Upper lobe of left lung (tissue), 6 donors: ENCODE results near the gene C11orf87. TPM values are rescaled to one million over a fixed set of nuclear protein-coding genes. Genes with fewer than 3 reads are reported as not detected.

Experiments used
- ATAC-seq, 2 donors: fragments of 200-7000 bp; cut with Tn5 transposase; one replicate each; pipeline ENCODE4 v1.9.1; 2022; ENCODE audit warnings: mild to moderate bottlenecking in 2 of 2, moderate library complexity in 2 of 2; ENCODE audit not compliant: low FRiP score in 2 of 2
- DNase-seq, 2 donors: peaks; one replicate each; pipeline ENCODE4 v3.0.0-alpha.2; 2019 to 2020
- H3K27ac ChIP-seq, 4 donors: fragments of 200-600 bp; sonication (generic); one replicate each; pipeline ENCODE4 v1.5.1; 2016 to 2019
- H3K27me3 ChIP-seq, 4 donors: fragments of 200-600 bp; sonication (generic); one replicate each; pipeline ENCODE4 v1.5.1; 2017 to 2019
- H3K36me3 ChIP-seq, 4 donors: fragments of 200-600 bp; sonication (generic); one replicate each; pipeline ENCODE4 v1.5.1; 2016 to 2019
- H3K4me1 ChIP-seq, 4 donors: fragments of 200-600 bp; sonication (generic); one replicate each; pipeline ENCODE4 v1.5.1; 2018 to 2019
- H3K4me3 ChIP-seq, 4 donors: fragments of 200-600 bp; sonication (generic); one replicate each; pipeline ENCODE4 v1.5.1; 2017 to 2019; ENCODE audit warnings: mild to moderate bottlenecking in 2 of 4, moderate library complexity in 1 of 4
- H3K9me3 ChIP-seq, 4 donors: fragments of 200-600 bp; sonication (generic); one replicate each; pipeline ENCODE4 v1.5.1; 2018 to 2019
- CTCF ChIP-seq, 6 experiments: fragments of 450-650 bp in 4 of 6; fragments of 200-600 bp in 2 of 6; sonication (generic) in 2 of 6; IDR thresholded peaks; one replicate each; pipeline ENCODE4 v1.5.1; 2016 to 2019; ENCODE audit warnings: antibody characterized with exemption in 6 of 6
- EP300 ChIP-seq, 4 donors: sonication (generic); formaldehyde crosslinking; IDR thresholded peaks; one replicate each; pipeline ENCODE4 v1.5.1; 2017; ENCODE audit warnings: antibody characterized with exemption in 4 of 4, control low read depth in 2 of 4
- POLR2A ChIP-seq, 4 donors: fragments of 450-650 bp; IDR thresholded peaks; one replicate each; pipeline ENCODE4 v1.5.1; 2016 to 2017; ENCODE audit warnings: antibody characterized with exemption in 4 of 4, mild to moderate bottlenecking in 2 of 4
- POLR2AphosphoS5 ChIP-seq, 2 donors: sonication (generic); formaldehyde crosslinking; IDR thresholded peaks; one replicate each; pipeline ENCODE4 v1.5.1; 2017; ENCODE audit warnings: antibody characterized with exemption in 2 of 2
- WGBS, 2 donors: methylation state at CpG; one replicate each; pipeline ENCODE4 v1.1.5; 2017 to 2018; 5-methylcytosine and 5-hydroxymethylcytosine counted together
- total RNA-seq, 6 donors: library from RNA; depleted of rRNA in 4 of 6; stranded (reverse); fragments of >200 nt in 4 of 6; gene quantifications; one replicate each; pipeline versions ENCODE4 v1.1.0 to v1.2.1, GENCODE V29; 2016 to 2021
- donor health status: DM: no; HTN: no; CAD: no; lungs with moderate emphysema.
- donor health status: DM: no; HTN: yes; CAD: no; lungs with severe emphysema.

C11orf87 gene
- total RNA-seq, 6 donors from 2014 or later = 0.11 to 0.13 TPM; not detected in 4

DNA sequence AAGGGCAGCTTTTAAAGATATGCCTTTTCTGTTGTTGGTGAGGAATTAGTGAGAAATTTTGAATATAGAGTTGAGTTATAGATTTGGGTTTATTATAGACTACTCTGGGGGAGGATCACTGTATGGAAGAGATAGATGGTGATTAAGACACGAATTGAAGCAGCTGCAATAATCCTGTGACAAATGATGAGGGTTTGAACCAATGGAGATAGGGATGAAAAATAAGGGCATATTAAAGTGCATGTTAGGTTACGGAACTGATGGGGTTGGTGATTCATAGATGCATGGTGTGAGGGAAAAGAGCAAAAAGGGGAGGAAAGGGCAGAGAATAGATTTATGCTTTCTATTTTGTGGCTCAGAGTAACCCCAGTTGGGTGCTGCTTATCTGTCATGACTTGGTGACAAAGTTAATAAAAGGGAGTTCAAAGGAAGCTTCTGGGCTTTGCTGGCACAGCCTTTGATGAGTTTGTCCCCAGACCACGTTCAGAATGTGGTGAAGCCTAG lies 11.8 kb downstream of the C11orf87 start:
- H3K27me3 ChIP-seq = no peaks in the 10 kb centered on the region
- 68 to 74% methylated on average over 2 to 3 of the region's 3 CpGs for WGBS, 2 donors
- no peak for ATAC-seq
- no peak for TF ChIP-seq EP300 (IDR thresholded peaks at IDR 0.05)
- TF ChIP-seq POLR2A (IDR thresholded peaks at IDR 0.05) = no peak
- no peak for TF ChIP-seq CTCF (IDR thresholded peaks at IDR 0.05)
- no peak for TF ChIP-seq POLR2AphosphoS5 (IDR thresholded peaks at IDR 0.05)
- H3K4me1 ChIP-seq = no peaks in the 10 kb centered on the region
- DNase-seq = no peak
- H3K4me3 ChIP-seq = no peak overlapping the region
- H3K9me3 ChIP-seq = no peaks in the 10 kb centered on the region
- no peaks in the 10 kb centered on the region for H3K36me3 ChIP-seq
- H3K27ac ChIP-seq = no peak overlapping the region

GRCh38 chr11:109435121-109435742 lies 13.2 kb downstream of the C11orf87 start:
- TF ChIP-seq CTCF (IDR thresholded peaks at IDR 0.05) (no peak), EP300 (IDR thresholded peaks at IDR 0.05) (no peak), POLR2AphosphoS5 (IDR thresholded peaks at IDR 0.05) (no peak), POLR2A (IDR thresholded peaks at IDR 0.05) (no peak)
- WGBS, 2 donors = 77 to 78% methylated on average over 3 of the region's 3 CpGs
- DNase-seq = no peak

DNA sequence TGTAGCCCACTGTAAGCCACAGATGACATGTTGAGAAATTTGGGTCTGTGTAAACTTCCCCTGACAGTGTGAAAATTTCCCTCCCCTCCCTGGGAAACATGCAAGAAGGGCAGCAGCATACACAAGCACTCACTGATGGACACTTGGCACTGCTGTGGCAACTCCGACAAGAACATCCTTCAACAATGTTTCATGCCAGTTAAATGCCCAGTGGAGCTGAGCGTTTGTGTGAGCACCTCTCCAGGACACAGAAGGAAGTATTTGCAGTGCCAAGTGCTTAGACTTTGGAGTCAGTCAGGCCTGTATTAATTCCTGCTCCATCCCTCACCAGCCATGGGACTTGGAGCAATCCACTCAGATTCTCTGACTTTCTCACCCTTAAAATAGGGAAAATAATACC lies 17.7 kb downstream of the C11orf87 start:
- Histone ChIP-seq H3K4me1 (no peaks in the 10 kb centered on the region), H3K4me3 (no peak overlapping the region), H3K27me3 (no peaks in the 10 kb centered on the region), H3K27ac (no peak overlapping the region), H3K9me3 (no peaks in the 10 kb centered on the region), H3K36me3 (no peaks in the 10 kb centered on the region)
- DNase-seq (no peak), ATAC-seq (no peak)
- TF ChIP-seq POLR2AphosphoS5 (IDR thresholded peaks at IDR 0.05) (no peak), POLR2A (IDR thresholded peaks at IDR 0.05) (no peak), EP300 (IDR thresholded peaks at IDR 0.05) (no peak), CTCF (IDR thresholded peaks at IDR 0.05) (no peak)
- WGBS, 2 donors = 80 to 100% methylated on average over 1 to 2 of the region's 2 CpGs

More at GRCh38 chr11:109435121-109435742, 13.2 kb downstream of the C11orf87 start:
- no peak overlapping the region for H3K27ac ChIP-seq
- no peaks in the 10 kb centered on the region for H3K27me3 ChIP-seq
- H3K9me3 ChIP-seq = no peaks in the 10 kb centered on the region
- no peaks in the 10 kb centered on the region for H3K36me3 ChIP-seq
- H3K4me3 ChIP-seq = no peak overlapping the region
- ATAC-seq = no peak
- H3K4me1 ChIP-seq = no peaks in the 10 kb centered on the region

GRCh38 chr11:109443052-109443451 lies 21.1 kb downstream of the C11orf87 start:
- Histone ChIP-seq H3K27ac (no peak overlapping the region), H3K9me3 (no peaks in the 10 kb centered on the region), H3K4me1 (no peaks in the 10 kb centered on the region), H3K4me3 (no peak overlapping the region), H3K36me3 (no peaks in the 10 kb centered on the region), H3K27me3 (no peaks in the 10 kb centered on the region)
- TF ChIP-seq POLR2AphosphoS5 (IDR thresholded peaks at IDR 0.05) (no peak), POLR2A (IDR thresholded peaks at IDR 0.05) (no peak), CTCF (IDR thresholded peaks at IDR 0.05) (no peak), EP300 (IDR thresholded peaks at IDR 0.05) (no peak)
- WGBS, 2 donors = 48 to 52% methylated on average over 1 of the region's 1 CpG
- ATAC-seq = no peak
- DNase-seq = no peak

DNA sequence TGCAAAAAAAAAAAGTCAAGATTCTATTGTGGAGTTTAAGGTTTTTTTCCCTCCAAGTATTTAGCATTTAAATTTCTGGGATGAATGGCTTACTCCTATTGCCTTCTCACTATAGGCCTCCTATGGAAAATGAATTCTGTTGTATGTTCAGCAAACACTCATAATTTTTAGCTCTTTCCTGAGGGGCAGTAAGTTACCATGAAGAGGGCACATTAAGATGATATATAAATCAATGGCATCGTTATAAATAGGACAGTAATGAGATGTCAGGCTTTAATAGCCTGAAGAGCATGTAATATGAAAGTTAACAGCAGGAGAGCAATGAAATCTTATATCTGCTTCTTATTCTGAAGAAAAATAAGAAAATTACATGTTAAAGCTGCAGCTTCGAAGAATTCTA lies 32.9 kb downstream of the C11orf87 start:
- TF ChIP-seq EP300 (IDR thresholded peaks at IDR 0.05) (no peak), CTCF (IDR thresholded peaks at IDR 0.05) (no peak), POLR2AphosphoS5 (IDR thresholded peaks at IDR 0.05) (no peak), POLR2A (IDR thresholded peaks at IDR 0.05) (no peak)
- no peak overlapping the region for H3K27ac ChIP-seq
- 51 to 64% methylated on average over 2 of the region's 2 CpGs for WGBS, 2 donors

More for the DNA sequence above, 32.9 kb downstream of the C11orf87 start:
- H3K36me3 ChIP-seq = no peaks in the 10 kb centered on the region
- H3K9me3 ChIP-seq = no peaks in the 10 kb centered on the region
- DNase-seq = no peak
- H3K4me1 ChIP-seq = no peaks in the 10 kb centered on the region
- H3K4me3 ChIP-seq = no peak overlapping the region
- no peak for ATAC-seq
- H3K27me3 ChIP-seq = no peaks in the 10 kb centered on the region
